ENCODE measurements around the gene HUS1. TPM values are rescaled to one million over a fixed set of nuclear protein-coding genes. Genes with fewer than 3 reads are reported as not detected.

HUS1 gene
- total RNA-seq, 4 donors from 2014 or later = 18.3 to 33.0 (median 23.0) TPM

DNA sequence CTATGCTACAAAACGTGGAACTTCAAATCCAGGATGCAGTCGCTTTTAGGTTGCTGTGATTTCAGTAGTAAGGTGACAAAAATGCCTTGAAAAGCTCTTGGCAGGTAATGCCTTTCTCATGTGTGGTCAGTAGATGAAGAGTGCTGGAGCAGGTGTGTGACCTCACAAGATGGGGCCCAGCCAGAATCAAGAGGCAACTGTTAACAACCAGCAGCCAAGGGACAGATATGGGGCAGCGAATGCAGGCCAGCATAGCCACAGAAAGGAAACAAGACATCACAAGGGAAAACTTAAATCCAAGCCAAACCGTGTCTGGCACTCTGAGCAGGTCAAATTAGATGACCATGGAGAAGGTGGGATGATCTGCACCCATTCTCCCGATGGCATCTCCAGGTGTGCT is 12.3 kb downstream of the HUS1 start:
- H3K4me3 ChIP-seq = no peak overlapping the region
- in situ Hi-C loops (cut with MboI; ENCODE audit: low sequenced_read_pairs in 4 of 4) = no loop called here
- no peaks in the 10 kb centered on the region for H3K9me3 ChIP-seq
- H3K4me1 ChIP-seq = peaks cover 0 to 4% of the 10 kb centered on the region in 2 donors
- TF ChIP-seq, protein P1, sequence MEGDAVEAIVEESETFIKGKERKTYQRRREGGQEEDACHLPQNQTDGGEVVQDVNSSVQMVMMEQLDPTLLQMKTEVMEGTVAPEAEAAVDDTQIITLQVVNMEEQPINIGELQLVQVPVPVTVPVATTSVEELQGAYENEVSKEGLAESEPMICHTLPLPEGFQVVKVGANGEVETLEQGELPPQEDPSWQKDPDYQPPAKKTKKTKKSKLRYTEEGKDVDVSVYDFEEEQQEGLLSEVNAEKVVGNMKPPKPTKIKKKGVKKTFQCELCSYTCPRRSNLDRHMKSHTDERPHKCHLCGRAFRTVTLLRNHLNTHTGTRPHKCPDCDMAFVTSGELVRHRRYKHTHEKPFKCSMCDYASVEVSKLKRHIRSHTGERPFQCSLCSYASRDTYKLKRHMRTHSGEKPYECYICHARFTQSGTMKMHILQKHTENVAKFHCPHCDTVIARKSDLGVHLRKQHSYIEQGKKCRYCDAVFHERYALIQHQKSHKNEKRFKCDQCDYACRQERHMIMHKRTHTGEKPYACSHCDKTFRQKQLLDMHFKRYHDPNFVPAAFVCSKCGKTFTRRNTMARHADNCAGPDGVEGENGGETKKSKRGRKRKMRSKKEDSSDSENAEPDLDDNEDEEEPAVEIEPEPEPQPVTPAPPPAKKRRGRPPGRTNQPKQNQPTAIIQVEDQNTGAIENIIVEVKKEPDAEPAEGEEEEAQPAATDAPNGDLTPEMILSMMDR (IDR thresholded peaks at IDR 0.05 in 4 of 5, conservative IDR thresholded peaks at IDR 0.05 in 1 of 5) = no peak
- no peak for TF ChIP-seq POLR2A (IDR thresholded peaks at IDR 0.05)
- peaks cover 0 to 75% of the 10 kb centered on the region in 2 donors for H3K36me3 ChIP-seq
- no peaks in the 10 kb centered on the region for H3K27me3 ChIP-seq
- DNase-seq = no peak
- intact Hi-C loops (cut with DNase I; ENCODE audit: low total_unique reads) = no loop called here
- no peak overlapping the region for H3K27ac ChIP-seq
- ATAC-seq = no peak

DNA sequence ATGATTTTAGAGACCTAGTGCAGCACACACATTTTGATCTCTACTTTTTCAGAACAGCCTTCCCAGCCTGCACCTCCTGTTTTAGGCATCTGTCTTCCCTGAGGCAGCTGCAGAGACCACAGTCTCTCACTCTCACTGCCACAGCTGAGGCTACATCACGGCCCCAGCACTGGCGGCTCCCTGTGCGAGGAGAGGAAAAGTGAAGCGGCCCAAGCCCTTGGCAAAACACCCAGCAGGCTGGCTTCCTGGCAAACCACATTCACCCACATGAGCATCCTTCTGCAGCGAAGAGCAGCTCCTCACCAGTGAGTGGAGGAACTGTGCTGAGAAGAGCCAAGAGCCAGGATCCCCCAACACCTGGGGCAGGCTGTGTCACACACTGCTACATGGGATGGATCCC is 14.0 kb downstream of the HUS1 start:
- no peak overlapping the region for H3K4me3 ChIP-seq
- peaks cover 0 to 4% of the 10 kb centered on the region in 2 donors for H3K4me1 ChIP-seq
- DNase-seq (no peak), ATAC-seq (no peak)
- peaks cover 0 to 77% of the 10 kb centered on the region in 2 donors for H3K36me3 ChIP-seq
- H3K9me3 ChIP-seq = no peaks in the 10 kb centered on the region
- TF ChIP-seq, protein P1 (IDR thresholded peaks at IDR 0.05 in 4 of 5, conservative IDR thresholded peaks at IDR 0.05 in 1 of 5) = no peak
- in situ Hi-C loops (cut with MboI; ENCODE audit: low sequenced_read_pairs in 4 of 4) (no loop called here), intact Hi-C loops (cut with DNase I; ENCODE audit: low total_unique reads) (no loop called here)
- H3K27me3 ChIP-seq = no peaks in the 10 kb centered on the region
- no peak overlapping the region for H3K27ac ChIP-seq

DNA sequence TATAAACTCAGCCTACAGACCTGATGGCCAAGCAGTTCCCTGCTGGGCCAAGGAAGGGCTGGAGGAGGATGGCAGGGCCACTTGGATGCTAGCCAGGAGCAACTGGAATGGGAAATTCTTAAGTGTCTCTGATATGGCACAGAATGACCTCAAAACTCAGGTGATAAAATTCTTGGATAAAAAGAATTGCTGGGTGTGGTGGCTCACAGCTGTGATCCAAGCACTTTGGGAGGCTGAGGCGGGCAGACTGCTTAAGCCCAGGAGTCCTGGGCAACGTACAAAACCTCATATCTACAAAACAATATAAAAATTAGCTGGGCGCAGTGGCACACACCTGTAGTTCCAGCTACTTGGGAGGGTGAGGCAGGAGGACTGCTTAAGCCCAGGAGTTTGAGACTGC is 17.2 kb downstream of the HUS1 start:
- no peak for DNase-seq
- Histone ChIP-seq H3K27ac (no peak overlapping the region), H3K4me3 (no peak overlapping the region), H3K27me3 (no peaks in the 10 kb centered on the region), H3K36me3 (peaks cover 0 to 66% of the 10 kb centered on the region in 2 donors), H3K9me3 (no peaks in the 10 kb centered on the region), H3K4me1 (no peaks in the 10 kb centered on the region)
- in situ Hi-C loops (cut with MboI; ENCODE audit: low sequenced_read_pairs in 4 of 4) (no loop called here), intact Hi-C loops (cut with DNase I; ENCODE audit: low total_unique reads) (no loop called here)
- ATAC-seq = no peak
- no peak for TF ChIP-seq POLR2A (IDR thresholded peaks at IDR 0.05)
- TF ChIP-seq, protein P1 (IDR thresholded peaks at IDR 0.05 in 4 of 5, conservative IDR thresholded peaks at IDR 0.05 in 1 of 5) = no peak

DNA sequence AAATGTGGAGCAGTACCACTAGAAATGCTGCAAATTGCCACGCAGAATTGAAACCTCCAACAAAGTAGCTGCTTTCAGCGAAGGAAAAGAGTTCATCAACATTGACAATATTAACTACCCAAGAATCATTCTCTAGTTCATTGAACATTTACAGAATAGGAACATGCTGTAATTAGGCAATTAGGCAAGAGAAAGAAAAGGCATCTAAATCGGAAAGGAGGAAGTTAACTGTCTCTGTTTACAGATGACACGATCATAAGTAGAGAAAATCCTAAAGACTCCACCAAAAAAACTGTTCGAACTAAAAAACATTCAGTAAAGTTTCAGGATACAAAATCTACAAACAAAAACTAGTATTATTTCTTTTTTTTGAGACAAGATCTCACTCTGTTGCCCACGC is 22.3 kb downstream of the HUS1 start:
- peaks cover 0 to 15% of the 10 kb centered on the region in 2 donors for H3K36me3 ChIP-seq
- H3K9me3 ChIP-seq = no peaks in the 10 kb centered on the region
- DNase-seq (no peak), ATAC-seq (no peak)
- intact Hi-C loops (cut with DNase I; ENCODE audit: low total_unique reads) (no loop called here), in situ Hi-C loops (cut with MboI; ENCODE audit: low sequenced_read_pairs in 4 of 4) (no loop called here)
- H3K4me1 ChIP-seq = no peaks in the 10 kb centered on the region
- no peaks in the 10 kb centered on the region for H3K27me3 ChIP-seq
- no peak overlapping the region for H3K27ac ChIP-seq
- no peak for TF ChIP-seq POLR2A (IDR thresholded peaks at IDR 0.05)
- TF ChIP-seq, protein P1 (IDR thresholded peaks at IDR 0.05 in 4 of 5, conservative IDR thresholded peaks at IDR 0.05 in 1 of 5) = no peak
- no peak overlapping the region for H3K4me3 ChIP-seq

DNA sequence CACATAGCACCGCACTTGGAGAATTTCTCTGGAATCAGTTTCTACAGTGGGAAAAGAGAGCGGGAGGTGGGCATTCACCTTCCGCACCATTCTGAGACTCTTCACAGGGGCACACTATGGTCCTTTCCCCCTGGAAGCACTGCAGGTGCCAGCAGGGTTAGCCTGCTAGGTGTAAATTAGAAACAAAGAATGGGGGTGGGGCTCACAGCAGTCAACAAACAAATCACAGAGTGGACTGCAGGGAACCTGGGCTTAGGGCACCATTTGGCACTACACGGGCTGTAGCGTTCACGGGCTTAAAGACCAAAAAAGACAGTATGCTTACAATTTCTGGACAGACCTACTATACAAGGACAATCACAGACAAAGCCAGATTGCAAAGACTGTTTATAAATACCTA is 23.2 kb downstream of the HUS1 start:
- no peak overlapping the region for H3K4me3 ChIP-seq
- no peaks in the 10 kb centered on the region for H3K9me3 ChIP-seq
- no peaks in the 10 kb centered on the region for H3K27me3 ChIP-seq
- no peak for ATAC-seq
- H3K27ac ChIP-seq = no peak overlapping the region
- DNase-seq = no peak
- in situ Hi-C loops (cut with MboI; ENCODE audit: low sequenced_read_pairs in 4 of 4) = no loop called here
- no peaks in the 10 kb centered on the region for H3K4me1 ChIP-seq
- intact Hi-C loops (cut with DNase I; ENCODE audit: low total_unique reads) = no loop called here
- no peak for TF ChIP-seq POLR2A (IDR thresholded peaks at IDR 0.05)
- TF ChIP-seq, protein P1 (IDR thresholded peaks at IDR 0.05 in 4 of 5, conservative IDR thresholded peaks at IDR 0.05 in 1 of 5) = no peak
- peaks cover 0 to 6% of the 10 kb centered on the region in 2 donors for H3K36me3 ChIP-seq
